Parathyroid adenoma (tissue), 2 donors: ENCODE measurements around the gene SEZ6L.

Source experiments
- H2AFZ ChIP-seq: fragments of 300-600 bp; sonication (generic); one replicate; pipeline ENCODE4 v1.7.0; 2017; ENCODE audit warnings: antibody characterized with exemption, mild to moderate bottlenecking
- H3K27ac ChIP-seq: fragments of 300-600 bp; sonication (generic); one replicate; pipeline ENCODE4 v1.7.0; 2017
- H3K27me3 ChIP-seq: fragments of 300-600 bp; sonication (generic); one replicate; pipeline ENCODE4 v1.7.0; 2017; ENCODE audit warnings: low read length; ENCODE audit not compliant: control insufficient read depth, insufficient read depth
- H3K36me3 ChIP-seq: fragments of 300-600 bp; sonication (generic); one replicate; pipeline ENCODE4 v1.7.0; 2017; ENCODE audit warnings: low read length; ENCODE audit not compliant: control insufficient read depth, insufficient read depth
- H3K4me1 ChIP-seq: fragments of 300-600 bp; sonication (generic); one replicate; pipeline ENCODE4 v1.7.0; 2017; ENCODE audit warnings: control low read depth
- H3K4me2 ChIP-seq: fragments of 300-600 bp; sonication (generic); one replicate; pipeline ENCODE4 v1.7.0; 2017; ENCODE audit warnings: low read length
- H3K4me3 ChIP-seq: fragments of 300-600 bp; sonication (generic); one replicate; pipeline ENCODE4 v1.7.0; 2017; ENCODE audit warnings: low read depth, low read length
- H3K79me2 ChIP-seq: fragments of 300-600 bp; sonication (generic); one replicate; pipeline ENCODE4 v1.7.0; 2017; ENCODE audit warnings: control low read depth
- H3K9ac ChIP-seq: fragments of 300-600 bp; sonication (generic); one replicate; pipeline ENCODE4 v1.7.0; 2017; ENCODE audit warnings: mild to moderate bottlenecking
- H3K9me3 ChIP-seq: fragments of 300-600 bp; sonication (generic); one replicate; pipeline ENCODE4 v1.7.0; 2017; ENCODE audit warnings: low read length; ENCODE audit not compliant: control insufficient read depth
- CTCF ChIP-seq: fragments of 300-600 bp; sonication (generic); IDR thresholded peaks from one replicate; pipeline ENCODE4 v1.7.0; 2017; ENCODE audit warnings: antibody characterized with exemption, mild to moderate bottlenecking
- donor health status: primary hyperparathyroidism.

The SEZ6L gene

GRCh38 chr22:26169315-26170111 is at the start of gene SEZ6L:
Gene SEZ6L, plus strand, starts transcription at chr22:26169462. Its CDS starts 208 bp downstream, at chr22:26169670.
- Histone ChIP-seq H3K27ac (no peak within 1 kb of the TSS), H3K4me2 (peak within 1 kb of the TSS; percentile 57), H3K27me3 (no peaks in the 10 kb centered on the region), H3K79me2 (no peaks in the 10 kb centered on the region), H3K4me3 (no peak within 1 kb of the TSS), H3K9me3 (no peaks in the 10 kb centered on the region), H3K9ac (no peak within 1 kb of the TSS), H3K36me3 (no peaks in the 10 kb centered on the region), H2AFZ (no peak within 1 kb of the TSS), H3K4me1 (no peaks in the 10 kb centered on the region)
- TF ChIP-seq CTCF = no peak

- Histone ChIP-seq H3K4me1 (no peaks in the 10 kb centered on the region), H3K9me3 (no peaks in the 10 kb centered on the region), H3K4me2 (no peak overlapping the region), H3K79me2 (no peaks in the 10 kb centered on the region), H3K36me3 (no peaks in the 10 kb centered on the region), H3K27me3 (peaks cover 3% of the 10 kb centered on the region), H3K9ac (no peak overlapping the region), H3K4me3 (no peak overlapping the region), H2AFZ (no peak overlapping the region), H3K27ac (no peak overlapping the region)
- no peak for TF ChIP-seq CTCF
These were observed 46.3 kb upstream of the SEZ6L start for GRCh38 chr22:26122920-26123468.

GRCh38 chr22:26124991-26125725 is 44.1 kb upstream of the SEZ6L start:
- no peaks in the 10 kb centered on the region for H3K79me2 ChIP-seq
- H3K27me3 ChIP-seq = peaks cover 3% of the 10 kb centered on the region
- no peak for TF ChIP-seq CTCF

GRCh38 chr22:26127126-26127525 is 42.1 kb upstream of the SEZ6L start:
- no peak overlapping the region for H3K27ac ChIP-seq
- peaks cover 2% of the 10 kb centered on the region for H3K27me3 ChIP-seq
- H3K4me1 ChIP-seq = no peaks in the 10 kb centered on the region
- H3K4me3 ChIP-seq = no peak overlapping the region
- H2AFZ ChIP-seq = no peak overlapping the region
- H3K36me3 ChIP-seq = no peaks in the 10 kb centered on the region
- no peaks in the 10 kb centered on the region for H3K9me3 ChIP-seq
- no peak for TF ChIP-seq CTCF
- H3K9ac ChIP-seq = no peak overlapping the region
- no peak overlapping the region for H3K4me2 ChIP-seq
- H3K79me2 ChIP-seq = no peaks in the 10 kb centered on the region

More at GRCh38 chr22:26124991-26125725, 44.1 kb upstream of the SEZ6L start:
- Histone ChIP-seq H3K9ac (no peak overlapping the region), H3K36me3 (no peaks in the 10 kb centered on the region), H3K9me3 (no peaks in the 10 kb centered on the region), H3K4me2 (no peak overlapping the region), H3K4me3 (no peak overlapping the region), H2AFZ (no peak overlapping the region), H3K27ac (no peak overlapping the region), H3K4me1 (no peaks in the 10 kb centered on the region)
